Measurements from ENCODE around the gene FNBP1.

DNA sequence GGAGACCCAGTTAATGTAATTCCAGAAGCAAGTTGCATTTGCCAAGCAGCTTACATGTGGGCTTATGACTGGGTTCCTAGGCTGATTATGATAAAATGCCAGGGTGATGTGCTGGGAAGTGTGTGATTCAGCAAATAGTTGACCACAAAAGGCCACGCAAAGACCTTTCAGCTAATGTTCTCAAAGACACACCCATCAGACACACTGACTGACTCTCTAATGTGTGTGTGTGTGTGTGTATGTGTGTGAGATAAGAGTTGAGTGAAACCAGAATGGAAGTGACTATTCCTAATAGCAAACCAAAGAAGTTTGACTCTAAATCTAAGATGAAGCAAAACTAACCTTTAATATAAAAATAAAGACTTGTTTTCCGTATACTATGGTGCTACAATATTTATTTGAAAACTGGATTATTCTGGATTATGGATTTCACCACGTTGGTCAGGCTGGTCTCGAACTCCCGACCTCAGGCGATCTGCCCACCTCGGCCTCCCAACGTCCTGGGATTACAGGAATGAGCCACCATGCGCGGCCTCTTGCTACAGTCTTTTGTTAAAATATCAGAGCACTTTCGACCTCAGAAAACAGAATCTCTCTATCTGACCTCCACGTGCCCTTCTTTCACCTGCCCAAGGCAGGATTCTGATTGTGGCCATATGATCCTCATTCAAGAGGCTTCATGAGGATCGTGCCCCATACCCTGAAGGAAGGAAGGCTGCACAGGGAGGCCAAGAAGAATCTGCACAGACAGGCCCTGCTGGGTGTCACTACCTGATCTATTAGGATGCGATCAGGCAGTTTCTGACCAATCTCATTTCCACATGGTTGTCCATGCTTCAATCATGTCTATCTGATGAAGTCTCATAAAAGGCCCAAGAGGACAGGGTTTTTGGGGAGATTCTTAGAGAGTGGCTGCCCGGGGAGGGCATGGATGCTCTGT, 132.1 kb downstream of the FNBP1 start:
- no peak for TF ChIP-seq ESRRG (CRISPR knock-in tag; IDR thresholded peaks at IDR 0.05)
- TF ChIP-seq SNAI2 (CRISPR knock-in tag; IDR thresholded peaks at IDR 0.05), result no peak
- TF ChIP-seq, protein P1, sequence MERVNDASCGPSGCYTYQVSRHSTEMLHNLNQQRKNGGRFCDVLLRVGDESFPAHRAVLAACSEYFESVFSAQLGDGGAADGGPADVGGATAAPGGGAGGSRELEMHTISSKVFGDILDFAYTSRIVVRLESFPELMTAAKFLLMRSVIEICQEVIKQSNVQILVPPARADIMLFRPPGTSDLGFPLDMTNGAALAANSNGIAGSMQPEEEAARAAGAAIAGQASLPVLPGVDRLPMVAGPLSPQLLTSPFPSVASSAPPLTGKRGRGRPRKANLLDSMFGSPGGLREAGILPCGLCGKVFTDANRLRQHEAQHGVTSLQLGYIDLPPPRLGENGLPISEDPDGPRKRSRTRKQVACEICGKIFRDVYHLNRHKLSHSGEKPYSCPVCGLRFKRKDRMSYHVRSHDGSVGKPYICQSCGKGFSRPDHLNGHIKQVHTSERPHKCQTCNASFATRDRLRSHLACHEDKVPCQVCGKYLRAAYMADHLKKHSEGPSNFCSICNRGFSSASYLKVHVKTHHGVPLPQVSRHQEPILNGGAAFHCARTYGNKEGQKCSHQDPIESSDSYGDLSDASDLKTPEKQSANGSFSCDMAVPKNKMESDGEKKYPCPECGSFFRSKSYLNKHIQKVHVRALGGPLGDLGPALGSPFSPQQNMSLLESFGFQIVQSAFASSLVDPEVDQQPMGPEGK (CRISPR knock-in tag; IDR thresholded peaks at IDR 0.05; ENCODE audit: borderline replicate concordance), result no peak
- no peak for TF ChIP-seq TCF4 (CRISPR knock-in tag; IDR thresholded peaks at IDR 0.05; ENCODE audit: borderline replicate concordance)
- TF ChIP-seq ARNTL (CRISPR knock-in tag; IDR thresholded peaks at IDR 0.05; ENCODE audit: borderline replicate concordance, low read depth), result no peak
- TF ChIP-seq ZNF70 (CRISPR knock-in tag; IDR thresholded peaks at IDR 0.05), result no peak
- TF ChIP-seq GLIS3 (CRISPR knock-in tag; IDR thresholded peaks at IDR 0.05), result no peak
- no peak for TF ChIP-seq ZFP30 (CRISPR knock-in tag; IDR thresholded peaks at IDR 0.05)
- TF ChIP-seq CSDC2 (CRISPR knock-in tag; IDR thresholded peaks at IDR 0.05), result no peak

Measured in SK-N-SH treated with all-trans-retinoic acid at 6 μM for 48 hours (cell line).